NOMO-1 treated with dmso at 0.1 percent for 144 hours (cell line): Measurements from ENCODE around the gene CDC25B.
A peak's percentile ranks its signal among the peaks of the same experiment; 100 is the strongest.

Source experiments
- DNase-seq: peaks from one replicate; lab custom pipeline; 2025; ENCODE audit not compliant: unreplicated experiment; lab: John Stamatoyannopoulos, UW

The CDC25B gene

GRCh38 chr20:3795511-3796468 is at the start of gene CDC25B:
Gene CDC25B, plus strand, starts transcription at chr20:3796310. Its CDS starts 222 bp downstream, at chr20:3796532.
- DNase-seq = peak; percentile 71

DNA sequence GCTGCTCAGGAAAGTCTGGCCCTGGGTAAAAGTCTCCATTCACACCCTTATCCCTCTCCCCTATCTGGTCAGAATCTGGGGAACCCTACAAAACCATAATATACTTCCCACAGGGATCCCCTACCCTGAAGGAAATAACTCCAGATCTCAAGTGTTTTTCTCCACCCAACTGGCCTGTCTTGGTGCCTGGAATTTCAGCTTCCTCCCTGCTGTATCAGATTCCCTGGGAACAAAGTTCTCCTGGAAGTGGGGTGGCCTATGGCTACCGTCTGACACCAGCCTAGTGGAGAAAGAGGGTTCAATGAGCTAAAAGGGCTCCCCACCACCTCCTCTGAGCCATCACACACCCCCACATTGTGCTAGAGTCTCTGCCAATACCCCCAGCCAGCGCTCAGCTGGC is 48.6 kb upstream of the CDC25B start:
- no peak for DNase-seq

DNA sequence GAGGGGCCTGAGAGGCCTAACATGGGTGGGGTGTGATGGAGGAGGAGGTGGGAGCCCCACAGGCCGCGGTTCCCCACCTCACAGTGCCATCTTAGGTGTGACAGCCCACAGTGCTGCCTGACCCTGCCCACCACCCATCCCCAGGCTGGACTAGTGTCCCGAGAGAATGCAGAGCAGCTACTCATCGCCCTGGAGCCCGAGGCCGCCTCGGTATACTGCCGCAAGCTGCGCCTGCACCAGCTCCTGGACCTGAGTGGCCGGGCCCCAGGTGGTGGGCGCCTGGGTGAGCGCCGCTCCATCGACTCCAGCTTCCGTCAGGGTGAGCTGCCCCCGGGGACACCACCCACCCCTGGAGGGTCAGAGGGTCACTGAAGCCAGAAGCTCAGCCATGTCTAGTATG is 48.0 kb upstream of the CDC25B start:
- no peak for DNase-seq

- no peak for DNase-seq
These were observed 46.9 kb upstream of the CDC25B start for GRCh38 chr20:3749087-3749688.

DNA sequence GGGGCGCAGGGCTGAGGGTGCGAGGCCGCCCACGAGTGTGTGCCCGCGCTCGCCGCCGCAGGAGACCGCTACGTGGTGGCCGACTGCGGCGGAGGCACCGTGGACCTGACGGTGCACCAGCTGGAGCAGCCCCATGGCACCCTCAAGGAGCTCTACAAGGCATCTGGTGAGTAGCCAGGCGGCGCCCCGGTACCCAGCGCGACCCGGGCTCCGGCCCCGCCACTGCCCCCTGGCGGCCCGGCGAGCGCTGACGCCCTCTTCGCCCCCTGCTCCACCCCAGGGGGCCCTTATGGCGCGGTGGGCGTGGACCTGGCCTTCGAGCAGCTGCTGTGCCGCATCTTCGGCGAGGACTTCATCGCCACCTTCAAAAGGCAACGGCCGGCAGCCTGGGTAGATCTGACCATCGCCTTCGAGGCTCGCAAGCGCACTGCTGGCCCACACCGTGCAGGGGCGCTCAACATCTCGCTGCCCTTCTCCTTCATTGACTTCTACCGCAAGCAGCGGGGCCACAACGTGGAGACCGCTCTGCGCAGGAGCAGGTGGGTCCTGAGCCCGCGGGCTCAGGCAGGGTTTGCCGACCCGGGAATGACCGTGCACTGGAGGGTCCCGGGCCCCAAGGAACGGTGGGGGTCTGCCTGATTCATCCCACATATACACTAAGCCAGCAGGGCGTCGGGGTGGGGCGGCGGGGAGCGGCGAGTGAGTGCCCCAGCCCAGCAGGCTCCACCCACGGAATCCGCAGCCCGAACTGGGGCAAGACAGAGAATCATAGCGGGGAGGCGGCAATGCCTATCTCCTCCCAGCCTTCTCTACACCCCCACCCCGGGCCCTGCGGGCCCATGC is 46.2 kb upstream of the CDC25B start:
- no peak for DNase-seq

DNA sequence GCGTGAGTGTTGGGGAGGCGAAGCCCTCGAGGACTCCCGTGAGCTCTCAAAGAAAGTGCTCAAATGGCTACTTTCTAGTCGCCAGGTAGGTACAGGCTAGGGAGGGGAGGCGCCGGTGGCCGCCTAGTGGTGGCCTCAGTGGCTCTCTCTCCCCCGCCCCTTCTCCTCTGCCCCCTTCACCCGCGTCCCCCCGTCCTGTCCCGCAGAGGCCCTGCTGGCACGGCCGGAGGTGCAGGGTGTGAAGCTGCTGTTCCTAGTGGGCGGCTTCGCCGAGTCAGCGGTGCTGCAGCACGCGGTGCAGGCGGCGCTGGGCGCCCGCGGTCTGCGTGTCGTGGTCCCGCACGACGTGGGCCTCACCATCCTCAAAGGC is 44.8 kb upstream of the CDC25B start:
- DNase-seq = no peak

- DNase-seq = no peak
These were observed 44.3 kb upstream of the CDC25B start for GRCh38 chr20:3751675-3752385.

DNA sequence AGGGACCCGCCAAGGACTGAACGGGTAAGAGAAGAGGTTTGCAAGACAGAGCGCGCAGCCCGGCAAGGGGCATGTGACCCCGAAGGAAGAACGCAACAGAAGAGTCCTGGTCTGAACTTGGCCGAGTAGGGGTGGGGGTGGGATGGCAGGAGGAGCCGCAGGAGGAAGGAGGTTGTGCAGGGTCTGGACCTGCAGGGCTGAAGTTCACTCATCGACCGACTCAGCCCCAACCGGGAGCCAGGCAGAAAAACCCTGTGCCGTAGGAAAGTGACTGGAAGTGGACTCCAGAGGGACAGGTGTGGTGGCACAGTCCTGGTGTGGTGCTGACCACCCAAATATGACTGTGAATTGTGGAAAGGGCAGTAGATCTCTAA is 43.7 kb upstream of the CDC25B start:
- no peak for DNase-seq

DNA sequence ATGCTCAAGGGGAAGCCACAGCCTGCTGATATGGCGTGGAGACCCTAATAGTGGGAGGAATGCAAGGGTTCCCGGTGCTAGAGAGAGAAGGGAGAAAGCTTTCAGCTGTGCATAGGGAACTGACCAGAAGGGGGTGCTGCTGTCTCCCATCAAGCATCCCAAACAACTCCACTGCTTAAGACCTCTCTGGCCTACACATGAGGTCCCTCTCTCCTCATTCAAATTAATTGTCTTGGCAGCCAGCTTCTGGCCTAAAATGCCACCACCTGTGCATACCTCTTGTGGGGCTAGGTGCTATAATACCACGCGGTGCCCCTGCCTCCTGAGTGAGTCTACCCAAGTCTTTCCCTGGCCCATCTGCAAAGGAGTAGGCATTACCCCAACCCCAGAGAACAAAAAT is 43.0 kb upstream of the CDC25B start:
- DNase-seq = no peak

- DNase-seq = no peak
These were observed 42.4 kb upstream of the CDC25B start for GRCh38 chr20:3753501-3754275.

DNA sequence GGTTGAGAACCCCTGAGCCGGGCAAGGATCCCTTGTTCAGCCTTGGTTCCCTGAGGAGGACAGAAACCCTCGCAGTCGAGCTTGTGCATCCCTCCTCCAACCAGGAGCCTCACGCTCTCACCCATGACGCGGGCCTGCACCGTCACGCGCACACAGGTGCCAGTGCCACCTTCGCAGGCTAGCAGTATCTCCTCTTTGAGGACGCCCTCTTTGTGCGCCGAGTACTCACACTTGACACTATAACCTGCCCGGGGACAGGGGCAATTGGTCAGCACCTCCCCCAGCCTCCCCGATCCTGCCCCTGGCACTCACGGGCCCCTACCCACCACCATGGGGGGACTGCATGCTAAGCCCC is 41.9 kb upstream of the CDC25B start:
- no peak for DNase-seq

- DNase-seq = no peak
These were observed 40.8 kb upstream of the CDC25B start for GRCh38 chr20:3755269-3755668.

DNA sequence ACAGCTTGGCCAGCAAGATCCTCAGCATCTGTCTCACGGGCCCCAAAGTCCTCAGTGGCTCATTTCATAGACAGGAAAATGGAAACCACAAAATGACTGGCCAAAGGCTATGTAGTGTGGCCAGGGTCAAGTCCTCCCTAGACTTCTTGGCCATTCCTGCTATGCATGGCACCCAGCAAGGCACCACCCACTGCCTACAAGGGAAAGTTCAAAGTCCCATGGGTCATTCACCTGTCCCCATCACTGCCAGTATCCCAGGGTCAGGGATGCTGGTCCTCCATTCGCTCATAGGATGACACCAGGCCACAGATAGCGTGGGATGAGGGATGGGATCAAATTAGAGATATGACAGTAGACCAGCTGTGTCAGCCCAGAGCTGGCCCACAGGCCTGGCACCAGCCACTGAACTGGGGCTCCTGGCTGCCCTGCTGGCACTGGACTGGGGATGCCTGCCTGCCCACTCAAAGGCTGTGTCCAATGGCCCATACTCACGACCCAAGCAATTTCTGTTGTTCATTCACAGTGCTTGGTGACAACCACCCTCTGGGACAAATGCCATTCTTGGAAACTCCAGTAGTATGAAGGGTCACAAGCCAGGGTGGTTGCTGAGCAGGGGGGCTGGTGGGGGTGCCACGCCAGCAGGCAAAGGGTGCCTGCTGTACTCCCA is 40.2 kb upstream of the CDC25B start:
- no peak for DNase-seq

GRCh38 chr20:3757268-3757667 is 38.8 kb upstream of the CDC25B start:
- no peak for DNase-seq

DNA sequence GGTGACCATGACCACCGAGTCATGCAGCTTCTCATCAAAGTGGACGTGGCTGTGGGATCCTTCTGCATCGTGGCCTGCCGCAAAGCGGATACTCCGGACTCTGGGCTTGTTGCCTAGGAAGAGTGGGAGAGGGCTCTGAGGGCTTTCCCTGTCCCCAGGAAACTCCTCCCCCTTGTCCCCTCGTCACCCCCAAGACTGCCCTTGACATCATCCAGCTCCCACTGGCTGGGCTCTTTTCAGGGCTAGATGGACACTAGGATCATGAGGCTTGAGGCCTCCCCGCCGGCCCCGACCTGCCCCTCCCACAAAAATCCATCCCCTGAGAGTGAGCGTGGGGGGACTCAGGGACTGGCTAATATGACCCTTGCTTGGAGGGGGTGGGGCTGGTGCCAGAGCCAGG is 37.5 kb upstream of the CDC25B start:
- no peak for DNase-seq

- DNase-seq = no peak
These were observed 36.7 kb upstream of the CDC25B start for GRCh38 chr20:3759316-3759823.

DNA sequence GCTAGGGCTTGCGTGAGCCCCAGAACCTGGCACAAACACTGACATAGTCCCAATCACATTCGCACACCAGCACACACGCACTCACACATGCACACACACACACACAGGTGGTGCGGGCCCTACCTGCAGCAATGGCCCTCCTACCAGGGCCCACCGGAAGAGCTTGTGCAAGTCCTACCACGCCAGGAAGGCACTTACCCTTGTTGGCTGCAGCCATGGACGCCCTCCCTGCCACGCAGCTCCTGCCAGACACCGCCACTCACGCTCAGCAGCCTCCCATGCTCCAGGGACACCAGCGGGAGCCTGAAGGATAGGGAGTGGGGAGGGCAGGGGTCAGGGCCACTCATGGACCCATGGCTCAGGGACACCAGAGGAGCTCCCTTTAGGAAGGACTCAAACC is 36.2 kb upstream of the CDC25B start:
- no peak for DNase-seq

DNA sequence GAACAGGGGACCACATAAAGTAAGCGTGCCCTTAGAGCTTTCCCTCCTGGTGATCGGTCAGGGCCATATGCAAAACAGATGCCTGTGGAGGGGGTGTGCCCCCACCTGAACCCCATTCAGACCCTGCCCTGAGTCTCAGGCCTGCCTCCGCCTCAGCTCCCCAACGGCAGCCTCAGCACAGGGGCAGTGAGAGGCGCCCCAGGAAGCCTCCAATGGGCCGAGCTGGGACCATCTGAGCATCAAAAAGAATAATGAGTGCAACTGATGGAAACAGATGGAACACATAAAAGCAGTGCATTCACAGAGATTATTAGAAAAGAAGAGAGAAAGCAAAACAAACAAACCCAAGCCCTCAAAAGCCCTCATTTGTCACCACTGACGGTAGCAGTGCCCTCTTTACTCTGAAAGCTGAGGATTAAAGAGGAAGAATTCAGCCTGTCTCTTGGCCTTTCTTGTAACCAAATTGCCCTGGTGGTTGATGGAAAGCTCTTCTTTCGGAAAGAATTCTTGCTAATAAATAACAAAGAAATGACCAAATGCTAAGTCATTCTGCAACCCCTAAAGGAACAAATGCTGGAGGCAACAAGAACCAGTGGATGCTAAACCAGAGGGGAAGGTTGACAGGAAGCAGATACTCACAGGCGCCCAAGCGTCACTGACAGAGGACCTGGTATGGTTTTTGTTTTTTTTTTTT is 35.3 kb upstream of the CDC25B start:
- no peak for DNase-seq
